Measurements from ENCODE around the gene AIPL1.

GRCh38 chr17:6420173-6420641, 14.7 kb downstream of the AIPL1 start:
- TF ChIP-seq GATA3 (IDR thresholded peaks at IDR 0.05; ENCODE audit: low read depth, low read length) (no peak), GATA2 (IDR thresholded peaks at IDR 0.05; ENCODE audit: low read depth, low read length) (no peak)
